ENCODE results near the gene NOS1AP. TPM values are rescaled to one million over a fixed set of nuclear protein-coding genes. Genes with fewer than 3 reads are reported as not detected.

Gene NOS1AP
- total and polyA plus RNA-seq, 9 of the 15 experiments (the other 6 are each of a cell fraction or from before 2014, with no cell fraction given): 0.07 to 1.5 (median 0.22) TPM

DNA sequence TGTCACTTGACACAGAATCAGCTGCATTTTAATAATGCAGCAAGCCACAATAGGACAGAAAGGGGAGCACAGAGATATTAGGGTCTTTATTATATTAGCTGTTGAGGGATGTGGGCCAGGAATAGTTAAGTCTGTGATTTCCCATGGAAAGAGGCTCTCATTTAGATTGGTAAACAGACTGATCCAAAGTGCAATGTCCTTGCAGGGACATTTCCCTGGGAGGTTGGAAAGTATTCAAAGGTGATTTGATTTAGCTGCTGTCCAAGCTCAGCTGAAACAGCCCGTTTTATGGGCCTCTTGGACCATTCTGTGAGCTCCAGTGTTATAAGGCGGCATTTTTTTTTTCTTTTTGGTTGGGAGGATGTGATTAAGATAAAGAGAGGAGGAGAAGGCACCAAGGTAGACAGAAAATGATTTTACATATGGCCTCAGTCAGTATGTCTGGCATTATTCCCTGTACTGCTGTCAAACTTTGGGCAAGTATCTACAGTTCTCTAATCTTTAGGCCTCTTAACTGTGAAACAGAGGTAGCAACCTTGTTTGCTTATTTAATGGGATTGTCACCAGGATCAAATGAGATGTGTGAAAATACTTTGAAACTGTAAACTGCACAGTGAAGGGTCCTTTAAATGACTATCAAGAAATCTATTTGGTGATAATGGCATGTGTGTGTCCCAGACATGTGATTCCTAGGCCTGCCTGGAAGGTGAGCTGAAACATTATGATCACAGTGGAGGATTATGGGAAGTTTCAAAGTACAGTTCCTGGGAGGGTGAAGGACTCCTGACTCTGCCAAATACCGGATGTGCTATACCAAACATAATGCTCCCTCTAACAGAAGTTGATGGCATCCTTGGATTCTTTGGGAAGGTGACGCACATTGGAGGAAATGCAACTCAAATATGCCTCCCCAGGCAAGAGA is 62.2 kb downstream of the NOS1AP start:
- Histone ChIP-seq H3K4me3 (no peak overlapping the region), H2AFZ (ENCODE audit: low read depth, low read length) (no peak overlapping the region), H3K36me3 (ENCODE audit: control insufficient read depth, insufficient read depth, low read length) (no peaks in the 10 kb centered on the region), H3K27ac (ENCODE audit: extremely low read depth, low read depth, low read length) (no peak overlapping the region), H3K27me3 (ENCODE audit: control insufficient read depth in 2 of 2, insufficient read depth in 2 of 2, low read length in 2 of 2) (peaks cover 12 to 15% of the 10 kb centered on the region in 2 experiments; a peak in 4 of 5 replicates), H4K20me1 (replicated peaks; ENCODE audit: control insufficient read depth, insufficient read depth, low read length) (no peaks in the 10 kb centered on the region), H3K79me2 (ENCODE audit: control insufficient read depth, insufficient read depth, low read length) (no peaks in the 10 kb centered on the region), H3K9ac (ENCODE audit: insufficient read depth in 1 of 2, low read depth in 2 of 2, low read length in 2 of 2) (no peak overlapping the region), H3K9me3 (replicated peaks; ENCODE audit: control insufficient read depth, insufficient read depth, low read depth, low read length) (no peaks in the 10 kb centered on the region; the same call in 1 of the 2 replicates), H3K4me2 (ENCODE audit: insufficient read depth, low read length) (no peak overlapping the region), H3K9me1 (ENCODE audit: control insufficient read depth, insufficient read depth, low read length) (no peaks in the 10 kb centered on the region), H3K4me1 (replicated peaks in 1 of 2; ENCODE audit: control insufficient read depth in 2 of 2, insufficient read depth in 2 of 2, low read length in 2 of 2) (no peaks in the 10 kb centered on the region)
- 0% methylated on average over 4 of the region's 4 CpGs for WGBS (ENCODE audit: insufficient coverage, low coverage, missing lambda C conversion rate)
- TF ChIP-seq TFAM (CRISPR knock-in tag; conservative IDR thresholded peaks at IDR 0.05) (no peak), PPARD (CRISPR knock-in tag; IDR thresholded peaks at IDR 0.05) (no peak), PRMT5 (CRISPR knock-in tag; IDR thresholded peaks at IDR 0.05) (no peak), ETV1 (tag; conservative IDR thresholded peaks at IDR 0.05; ENCODE audit: low read depth) (no peak), RFX5 (IDR thresholded peaks at IDR 0.05; ENCODE audit: low read depth, low read length) (no peak)
- DNase-seq (ENCODE audit: extremely low read depth in 1 of 4, low spot score in 3 of 4): no peak
- ATAC-seq: no peak
- intact Hi-C loops (cut with micrococcal nuclease): no loop called here
- in situ Hi-C loops (cut with MboI): no loop called here
- no TSS peak for BruUV-seq (replicated peaks)
- ChIA-PET CTCF (ENCODE audit: low intra/inter-chr PET ratio) (no interaction called here), POLR2A (no interaction called here)
- FAIRE-seq: no peak
